ENCODE results near the gene NFE2L3.

Gene NFE2L3, protein sequence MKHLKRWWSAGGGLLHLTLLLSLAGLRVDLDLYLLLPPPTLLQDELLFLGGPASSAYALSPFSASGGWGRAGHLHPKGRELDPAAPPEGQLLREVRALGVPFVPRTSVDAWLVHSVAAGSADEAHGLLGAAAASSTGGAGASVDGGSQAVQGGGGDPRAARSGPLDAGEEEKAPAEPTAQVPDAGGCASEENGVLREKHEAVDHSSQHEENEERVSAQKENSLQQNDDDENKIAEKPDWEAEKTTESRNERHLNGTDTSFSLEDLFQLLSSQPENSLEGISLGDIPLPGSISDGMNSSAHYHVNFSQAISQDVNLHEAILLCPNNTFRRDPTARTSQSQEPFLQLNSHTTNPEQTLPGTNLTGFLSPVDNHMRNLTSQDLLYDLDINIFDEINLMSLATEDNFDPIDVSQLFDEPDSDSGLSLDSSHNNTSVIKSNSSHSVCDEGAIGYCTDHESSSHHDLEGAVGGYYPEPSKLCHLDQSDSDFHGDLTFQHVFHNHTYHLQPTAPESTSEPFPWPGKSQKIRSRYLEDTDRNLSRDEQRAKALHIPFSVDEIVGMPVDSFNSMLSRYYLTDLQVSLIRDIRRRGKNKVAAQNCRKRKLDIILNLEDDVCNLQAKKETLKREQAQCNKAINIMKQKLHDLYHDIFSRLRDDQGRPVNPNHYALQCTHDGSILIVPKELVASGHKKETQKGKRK

GRCh38 chr7:26151953-26152781 lies at the start of gene NFE2L3:
Gene NFE2L3 (plus strand): TSS chr7:26152198. CDS start chr7:26152499, 301 bp downstream.
- H3K27ac ChIP-seq, result peak within 1 kb of the TSS; percentile 62
- TF ChIP-seq, protein P1, sequence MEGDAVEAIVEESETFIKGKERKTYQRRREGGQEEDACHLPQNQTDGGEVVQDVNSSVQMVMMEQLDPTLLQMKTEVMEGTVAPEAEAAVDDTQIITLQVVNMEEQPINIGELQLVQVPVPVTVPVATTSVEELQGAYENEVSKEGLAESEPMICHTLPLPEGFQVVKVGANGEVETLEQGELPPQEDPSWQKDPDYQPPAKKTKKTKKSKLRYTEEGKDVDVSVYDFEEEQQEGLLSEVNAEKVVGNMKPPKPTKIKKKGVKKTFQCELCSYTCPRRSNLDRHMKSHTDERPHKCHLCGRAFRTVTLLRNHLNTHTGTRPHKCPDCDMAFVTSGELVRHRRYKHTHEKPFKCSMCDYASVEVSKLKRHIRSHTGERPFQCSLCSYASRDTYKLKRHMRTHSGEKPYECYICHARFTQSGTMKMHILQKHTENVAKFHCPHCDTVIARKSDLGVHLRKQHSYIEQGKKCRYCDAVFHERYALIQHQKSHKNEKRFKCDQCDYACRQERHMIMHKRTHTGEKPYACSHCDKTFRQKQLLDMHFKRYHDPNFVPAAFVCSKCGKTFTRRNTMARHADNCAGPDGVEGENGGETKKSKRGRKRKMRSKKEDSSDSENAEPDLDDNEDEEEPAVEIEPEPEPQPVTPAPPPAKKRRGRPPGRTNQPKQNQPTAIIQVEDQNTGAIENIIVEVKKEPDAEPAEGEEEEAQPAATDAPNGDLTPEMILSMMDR (conservative IDR thresholded peaks at IDR 0.05), result peak; percentile 29; the same call in 1 of the 2 replicates

DNA sequence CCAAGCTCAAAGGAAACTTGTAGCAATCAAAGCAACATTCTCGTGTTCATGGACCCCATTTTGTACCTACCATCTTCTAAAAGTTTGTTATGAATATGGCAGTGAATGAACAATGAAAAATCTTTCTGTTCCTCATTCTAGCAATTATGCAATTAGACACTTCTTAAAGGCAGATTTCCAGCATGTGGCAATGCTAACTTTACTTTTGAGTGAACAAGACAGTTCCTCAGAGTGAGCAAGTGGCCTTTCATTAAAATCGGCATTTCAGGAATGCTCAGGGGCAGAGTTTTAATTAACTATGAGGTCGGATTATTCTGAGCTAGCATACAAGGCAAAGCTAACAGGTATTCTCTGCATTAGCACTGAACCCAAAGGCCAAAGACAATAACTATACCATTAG lies 48.4 kb upstream of the NFE2L3 start:
- TF ChIP-seq, protein P1 (conservative IDR thresholded peaks at IDR 0.05), result no peak
- H3K27ac ChIP-seq, result no peak overlapping the region

- TF ChIP-seq, protein P1 (conservative IDR thresholded peaks at IDR 0.05), result no peak
Measured at GRCh38 chr7:26105236-26105635, 46.8 kb upstream of the NFE2L3 start.

GRCh38 chr7:26105931-26106330 lies 46.1 kb upstream of the NFE2L3 start:
- no peak overlapping the region for H3K27ac ChIP-seq
- TF ChIP-seq, protein P1 (conservative IDR thresholded peaks at IDR 0.05), result no peak

More at GRCh38 chr7:26105236-26105635, 46.8 kb upstream of the NFE2L3 start:
- no peak overlapping the region for H3K27ac ChIP-seq

GRCh38 chr7:26112203-26112740 lies 39.7 kb upstream of the NFE2L3 start:
- H3K27ac ChIP-seq, result no peak overlapping the region
- TF ChIP-seq, protein P1 (conservative IDR thresholded peaks at IDR 0.05), result no peak

- TF ChIP-seq, protein P1 (conservative IDR thresholded peaks at IDR 0.05), result no peak
- no peak overlapping the region for H3K27ac ChIP-seq
Measured at GRCh38 chr7:26115650-26116049, 36.3 kb upstream of the NFE2L3 start.
